GM13977 (cell line): ENCODE results near the gene ZFPM1.
A peak's percentile ranks its signal among the peaks of the same experiment; 100 is the strongest.

Source experiments
- DNase-seq: peaks from one replicate; pipeline ENCODE4 v3.0.0; 2012; ENCODE audit warnings: low spot score
- in situ Hi-C: fragments of 300-500 bp; cut with MboI; formaldehyde crosslinking; loops from one replicate; pipeline ENCODE4 v1.12.0; 2022; ENCODE audit warnings: low sequenced_read_pairs, low pct_unique_long_range_greater_than_20kb, mixed read lengths, inconsistent platforms; ENCODE audit not compliant: unreplicated experiment
- TF ChIP-seq, protein P1 (sequence below): IDR thresholded peaks from 2 replicates; pipeline ENCODE4 v1.5.1; 2012; ENCODE audit warnings: mild to moderate bottlenecking, control low read depth; ENCODE audit not compliant: insufficient read depth; ENCODE audit errors: extremely low read depth, missing control alignments

ZFPM1 gene

DNA sequence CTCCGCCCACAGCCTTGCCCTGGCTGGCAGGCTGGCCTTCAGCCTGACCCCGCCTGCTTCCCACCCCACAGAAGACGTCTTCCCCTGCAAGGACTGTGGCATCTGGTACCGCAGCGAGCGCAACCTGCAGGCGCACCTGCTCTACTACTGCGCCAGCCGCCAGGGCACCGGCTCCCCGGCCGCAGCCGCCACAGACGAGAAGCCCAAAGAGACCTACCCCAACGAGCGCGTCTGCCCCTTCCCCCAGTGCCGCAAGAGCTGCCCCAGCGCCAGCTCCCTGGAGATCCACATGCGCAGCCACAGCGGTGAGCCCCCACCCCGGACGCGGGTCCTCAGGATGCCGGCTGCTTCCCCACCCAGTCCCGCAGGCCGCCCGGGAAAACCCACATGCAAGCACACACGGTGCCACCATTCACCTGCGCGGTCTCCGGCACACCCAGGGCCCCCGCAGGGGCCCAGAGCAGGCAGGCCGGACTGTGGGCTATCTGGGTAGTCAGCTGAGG lies 78.9 kb downstream of the ZFPM1 start:
- in situ Hi-C loops: loop anchor here (25.0 kb wide), 1 partner anchor 95 kb away; no protein-coding TSS in a partner anchor
- no peak for DNase-seq
- TF ChIP-seq, protein P1, sequence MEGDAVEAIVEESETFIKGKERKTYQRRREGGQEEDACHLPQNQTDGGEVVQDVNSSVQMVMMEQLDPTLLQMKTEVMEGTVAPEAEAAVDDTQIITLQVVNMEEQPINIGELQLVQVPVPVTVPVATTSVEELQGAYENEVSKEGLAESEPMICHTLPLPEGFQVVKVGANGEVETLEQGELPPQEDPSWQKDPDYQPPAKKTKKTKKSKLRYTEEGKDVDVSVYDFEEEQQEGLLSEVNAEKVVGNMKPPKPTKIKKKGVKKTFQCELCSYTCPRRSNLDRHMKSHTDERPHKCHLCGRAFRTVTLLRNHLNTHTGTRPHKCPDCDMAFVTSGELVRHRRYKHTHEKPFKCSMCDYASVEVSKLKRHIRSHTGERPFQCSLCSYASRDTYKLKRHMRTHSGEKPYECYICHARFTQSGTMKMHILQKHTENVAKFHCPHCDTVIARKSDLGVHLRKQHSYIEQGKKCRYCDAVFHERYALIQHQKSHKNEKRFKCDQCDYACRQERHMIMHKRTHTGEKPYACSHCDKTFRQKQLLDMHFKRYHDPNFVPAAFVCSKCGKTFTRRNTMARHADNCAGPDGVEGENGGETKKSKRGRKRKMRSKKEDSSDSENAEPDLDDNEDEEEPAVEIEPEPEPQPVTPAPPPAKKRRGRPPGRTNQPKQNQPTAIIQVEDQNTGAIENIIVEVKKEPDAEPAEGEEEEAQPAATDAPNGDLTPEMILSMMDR: no peak

DNA sequence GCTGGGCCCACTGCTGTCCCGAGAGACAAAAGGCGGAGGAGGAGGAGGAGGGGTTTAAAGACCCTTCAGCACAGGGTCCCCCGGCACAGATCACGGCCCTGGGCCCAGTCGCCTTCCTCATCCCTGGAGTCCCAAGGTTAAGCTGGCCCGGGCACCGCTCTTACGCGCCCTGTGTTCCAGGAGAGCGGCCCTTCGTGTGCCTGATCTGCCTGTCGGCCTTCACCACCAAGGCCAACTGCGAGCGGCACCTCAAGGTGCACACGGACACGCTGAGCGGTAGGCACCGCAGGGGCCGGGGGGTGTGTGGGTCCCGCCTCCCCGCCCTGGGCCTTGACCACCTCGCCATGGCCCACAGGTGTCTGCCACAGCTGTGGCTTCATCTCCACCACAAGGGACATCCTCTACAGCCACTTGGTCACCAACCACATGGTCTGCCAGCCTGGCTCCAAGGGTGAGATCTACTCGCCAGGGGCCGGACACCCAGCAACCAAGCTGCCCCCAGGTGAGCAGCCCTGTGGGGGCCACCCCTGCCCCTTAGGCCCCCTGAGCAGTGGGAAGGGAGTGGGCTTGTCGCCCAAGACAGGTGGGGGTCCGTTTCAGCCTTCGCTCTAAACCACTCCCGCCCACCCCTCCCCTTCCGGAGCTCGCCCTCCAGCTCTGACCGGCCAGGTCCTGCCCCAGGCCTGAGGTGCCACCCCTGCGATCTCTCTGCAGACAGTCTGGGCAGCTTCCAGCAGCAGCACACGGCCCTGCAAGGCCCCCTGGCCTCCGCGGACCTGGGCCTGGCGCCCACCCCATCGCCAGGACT lies 79.6 kb downstream of the ZFPM1 start:
- TF ChIP-seq, protein P1: no peak
- no peak for DNase-seq
- in situ Hi-C loops: loop anchor here (25.0 kb wide), 1 partner anchor 95 kb away; no protein-coding TSS in a partner anchor

DNA sequence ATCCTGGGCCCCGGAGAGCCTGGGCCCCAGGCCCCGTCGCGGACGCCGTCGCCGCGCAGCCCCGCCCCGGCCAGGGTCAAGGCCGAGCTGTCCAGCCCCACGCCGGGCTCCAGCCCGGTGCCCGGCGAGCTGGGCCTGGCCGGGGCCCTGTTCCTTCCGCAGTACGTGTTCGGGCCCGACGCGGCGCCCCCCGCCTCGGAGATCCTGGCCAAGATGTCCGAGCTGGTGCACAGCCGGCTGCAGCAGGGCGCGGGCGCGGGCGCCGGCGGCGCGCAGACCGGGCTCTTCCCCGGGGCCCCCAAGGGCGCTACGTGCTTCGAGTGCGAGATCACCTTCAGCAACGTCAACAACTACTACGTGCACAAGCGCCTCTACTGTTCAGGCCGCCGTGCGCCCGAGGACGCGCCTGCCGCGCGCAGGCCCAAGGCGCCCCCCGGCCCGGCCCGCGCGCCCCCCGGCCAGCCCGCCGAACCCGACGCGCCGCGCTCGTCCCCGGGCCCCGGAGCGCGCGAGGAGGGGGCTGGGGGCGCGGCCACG lies 80.4 kb downstream of the ZFPM1 start:
- TF ChIP-seq, protein P1: no peak
- in situ Hi-C loops: loop anchor here (25.0 kb wide), 1 partner anchor 96 kb away; no protein-coding TSS in a partner anchor
- DNase-seq: no peak

DNA sequence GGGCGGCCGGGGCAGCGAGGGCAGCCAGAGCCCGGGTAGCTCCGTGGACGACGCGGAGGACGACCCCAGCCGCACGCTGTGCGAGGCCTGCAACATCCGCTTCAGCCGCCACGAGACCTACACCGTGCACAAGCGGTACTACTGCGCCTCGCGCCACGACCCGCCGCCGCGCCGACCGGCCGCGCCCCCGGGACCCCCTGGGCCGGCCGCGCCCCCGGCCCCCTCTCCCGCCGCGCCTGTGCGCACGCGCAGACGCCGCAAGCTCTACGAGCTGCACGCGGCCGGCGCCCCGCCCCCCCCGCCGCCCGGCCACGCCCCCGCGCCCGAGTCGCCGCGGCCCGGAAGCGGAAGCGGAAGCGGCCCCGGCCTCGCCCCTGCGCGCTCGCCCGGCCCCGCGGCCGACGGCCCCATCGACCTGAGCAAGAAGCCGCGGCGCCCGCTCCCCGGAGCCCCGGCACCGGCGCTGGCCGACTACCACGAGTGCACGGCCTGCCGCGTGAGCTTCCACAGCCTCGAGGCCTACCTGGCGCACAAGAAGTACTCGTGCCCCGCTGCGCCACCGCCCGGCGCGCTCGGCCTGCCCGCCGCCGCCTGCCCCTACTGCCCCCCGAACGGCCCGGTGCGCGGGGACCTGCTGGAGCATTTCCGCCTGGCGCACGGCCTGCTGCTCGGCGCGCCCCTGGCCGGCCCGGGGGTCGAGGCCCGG lies 81.0 kb downstream of the ZFPM1 start:
- peak; percentile 99 for DNase-seq
- in situ Hi-C loops: loop anchor here (25.0 kb wide), 1 partner anchor 97 kb away; no protein-coding TSS in a partner anchor
- TF ChIP-seq, protein P1: peak; percentile 19

DNA sequence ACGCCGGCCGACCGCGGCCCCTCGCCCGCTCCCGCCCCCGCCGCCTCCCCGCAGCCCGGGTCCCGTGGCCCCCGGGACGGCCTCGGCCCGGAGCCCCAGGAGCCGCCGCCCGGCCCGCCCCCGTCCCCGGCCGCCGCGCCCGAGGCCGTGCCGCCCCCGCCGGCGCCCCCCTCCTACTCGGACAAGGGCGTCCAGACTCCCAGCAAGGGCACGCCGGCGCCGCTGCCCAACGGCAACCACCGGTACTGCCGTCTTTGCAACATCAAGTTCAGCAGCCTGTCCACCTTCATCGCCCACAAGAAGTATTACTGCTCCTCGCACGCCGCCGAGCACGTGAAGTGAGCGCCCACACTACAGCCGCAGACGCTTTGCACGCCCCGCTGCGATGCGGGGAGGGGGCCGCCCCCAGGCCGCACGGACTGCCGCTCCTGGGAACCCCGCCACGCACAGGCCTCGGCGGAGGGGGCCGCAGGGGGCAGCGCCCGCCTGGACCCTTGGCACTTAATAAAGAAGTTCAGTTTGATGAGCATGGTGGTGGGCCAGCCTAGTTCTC lies 81.6 kb downstream of the ZFPM1 start:
- TF ChIP-seq, protein P1: peak; percentile 11
- DNase-seq: peak; percentile 80
- in situ Hi-C loops: loop anchor here (25.0 kb wide), 1 partner anchor 97 kb away; no protein-coding TSS in a partner anchor
